ENCODE results near the gene MYH9. TPM values are rescaled to one million over a fixed set of nuclear protein-coding genes. Genes with fewer than 3 reads are reported as not detected.

Gene MYH9
- total RNA-seq, 2 donors from 2014 or later: 125 to 229 TPM

DNA sequence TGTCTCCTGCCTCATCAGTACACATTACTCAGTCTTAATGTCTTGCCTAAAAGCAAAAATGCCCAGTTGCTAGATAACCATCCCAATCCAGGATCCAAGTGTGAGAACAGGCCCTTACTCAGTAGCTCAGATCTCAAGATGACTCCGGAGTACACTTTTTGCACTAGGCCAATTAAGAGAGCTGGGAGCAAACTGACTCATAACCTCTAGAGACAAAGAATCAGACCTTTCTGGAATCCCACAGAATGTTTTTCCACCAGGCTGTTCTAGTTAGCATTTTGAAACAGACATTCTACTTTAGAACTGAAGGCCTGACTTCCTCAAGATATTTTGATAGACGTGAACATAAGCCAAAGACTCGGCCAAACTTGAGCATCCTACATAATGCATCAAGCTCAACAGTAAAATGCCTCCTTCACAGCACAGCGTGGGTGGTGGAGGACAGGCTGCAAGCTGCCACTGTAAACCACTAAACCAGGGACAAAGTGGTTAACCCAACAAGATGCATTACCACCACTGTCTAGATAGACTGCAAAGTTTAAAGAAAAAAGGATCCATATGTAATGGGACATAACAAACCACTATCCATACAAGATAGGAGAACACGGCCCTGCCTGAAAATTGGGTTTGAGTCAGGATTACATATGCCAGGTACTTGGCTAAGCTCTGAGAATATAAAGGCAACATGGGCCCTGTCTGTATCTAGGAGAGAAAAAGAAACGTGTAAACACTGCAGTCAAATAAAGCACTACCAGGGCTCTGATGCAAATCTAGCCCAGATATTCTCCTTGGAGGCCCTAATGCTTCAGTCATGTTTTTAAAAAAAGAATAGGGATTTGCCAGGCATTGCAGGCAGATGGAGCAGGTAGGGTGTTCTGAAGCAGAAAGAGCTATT lies 48.3 kb downstream of the MYH9 start:
- peaks cover 99% of the 10 kb centered on the region for H3K36me3 ChIP-seq
- no peak for TF ChIP-seq CTCF (IDR thresholded peaks at IDR 0.05)
- DNase-seq (ENCODE audit: low spot score): no peak
- peak overlapping the region; percentile 98 to 99 for H3K27ac ChIP-seq
- no peak overlapping the region for H3K4me3 ChIP-seq
- peaks cover 0 to 100% of the 10 kb centered on the region in 2 donors for H3K4me1 ChIP-seq
- no peaks in the 10 kb centered on the region for H3K27me3 ChIP-seq
- H3K9me3 ChIP-seq: no peaks in the 10 kb centered on the region

- Histone ChIP-seq H3K27ac (peak overlapping the region; percentile 98 to 99), H3K27me3 (no peaks in the 10 kb centered on the region), H3K4me3 (no peak overlapping the region), H3K4me1 (peaks cover 0 to 100% of the 10 kb centered on the region in 2 donors), H3K9me3 (no peaks in the 10 kb centered on the region), H3K36me3 (peaks cover 97% of the 10 kb centered on the region)
- TF ChIP-seq CTCF (IDR thresholded peaks at IDR 0.05): no peak
- DNase-seq (ENCODE audit: low spot score): no peak
Measured at GRCh38 chr22:36337365-36338130, 50.2 kb downstream of the MYH9 start.

DNA sequence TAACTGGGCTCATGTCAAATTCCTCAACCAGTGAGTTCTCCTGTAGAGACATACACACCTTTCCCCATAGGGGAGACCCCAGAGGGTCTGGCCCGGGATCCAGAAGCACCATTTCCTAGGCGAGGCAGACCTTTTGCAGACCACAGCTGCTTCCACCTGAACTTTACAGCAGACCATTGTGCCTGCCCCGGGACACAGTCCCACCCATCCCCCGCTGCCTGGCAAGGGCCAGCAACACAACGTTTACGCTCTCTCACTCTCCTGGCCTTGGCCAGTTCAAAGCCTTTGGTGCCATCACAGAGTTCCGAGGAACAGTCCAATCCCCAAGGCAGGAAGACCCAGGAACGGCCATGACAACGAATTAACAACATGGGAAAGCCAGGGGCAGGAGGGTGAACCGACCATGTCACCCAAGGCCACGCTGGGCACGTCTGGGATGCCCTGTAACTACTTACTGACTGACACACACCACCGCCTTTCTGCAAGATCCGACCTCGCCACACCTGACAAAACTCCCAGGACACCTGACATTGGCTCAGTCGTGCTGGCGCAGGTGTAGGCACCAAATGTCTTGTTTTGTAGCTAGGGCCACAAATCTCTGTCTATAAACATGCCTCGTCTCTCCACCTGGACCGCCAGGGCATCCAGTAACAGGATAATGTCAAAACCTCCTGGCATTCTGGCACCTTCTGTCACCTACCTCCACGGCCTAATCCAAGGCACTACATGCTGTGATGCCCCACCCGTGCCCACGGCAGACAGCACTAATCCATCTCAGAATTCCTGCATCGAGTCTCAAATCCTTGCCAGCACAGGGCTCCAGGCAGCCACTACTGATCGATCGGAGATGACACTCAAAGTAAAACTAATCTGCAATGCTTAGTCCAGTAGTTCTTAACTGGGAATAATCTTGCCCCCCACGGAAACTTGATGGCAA lies 51.3 kb downstream of the MYH9 start:
- TF ChIP-seq CTCF (IDR thresholded peaks at IDR 0.05): no peak
- peaks cover 92% of the 10 kb centered on the region for H3K36me3 ChIP-seq
- no peak for DNase-seq (ENCODE audit: low spot score)
- no peaks in the 10 kb centered on the region for H3K9me3 ChIP-seq
- H3K4me3 ChIP-seq: no peak overlapping the region
- peaks cover 0 to 100% of the 10 kb centered on the region in 2 donors for H3K4me1 ChIP-seq
- no peaks in the 10 kb centered on the region for H3K27me3 ChIP-seq
- peak overlapping the region; percentile 98 to 99 for H3K27ac ChIP-seq

- no peak for DNase-seq (ENCODE audit: low spot score)
Measured at GRCh38 chr22:36335621-36336020, 52.1 kb downstream of the MYH9 start.

More at GRCh38 chr22:36335621-36336020, 52.1 kb downstream of the MYH9 start:
- H3K27me3 ChIP-seq: no peaks in the 10 kb centered on the region
- peak overlapping the region; percentile 98 to 99 for H3K27ac ChIP-seq
- H3K36me3 ChIP-seq: peaks cover 86% of the 10 kb centered on the region
- H3K4me1 ChIP-seq: peaks cover 0 to 100% of the 10 kb centered on the region in 2 donors
- H3K4me3 ChIP-seq: no peak overlapping the region
- TF ChIP-seq CTCF (IDR thresholded peaks at IDR 0.05): no peak
- H3K9me3 ChIP-seq: no peaks in the 10 kb centered on the region

All from right atrium auricular region (tissue), 2 donors.